ENCODE data around the gene TEX47.

The TEX47 gene

GRCh38 chr7:88760136-88760515 is 35.4 kb downstream of the TEX47 start:
- Mint-ChIP-seq H3K4me1 (peaks cover 10% of the 10 kb centered on the region), H3K27me3 (peaks cover 38% of the 10 kb centered on the region)

DNA sequence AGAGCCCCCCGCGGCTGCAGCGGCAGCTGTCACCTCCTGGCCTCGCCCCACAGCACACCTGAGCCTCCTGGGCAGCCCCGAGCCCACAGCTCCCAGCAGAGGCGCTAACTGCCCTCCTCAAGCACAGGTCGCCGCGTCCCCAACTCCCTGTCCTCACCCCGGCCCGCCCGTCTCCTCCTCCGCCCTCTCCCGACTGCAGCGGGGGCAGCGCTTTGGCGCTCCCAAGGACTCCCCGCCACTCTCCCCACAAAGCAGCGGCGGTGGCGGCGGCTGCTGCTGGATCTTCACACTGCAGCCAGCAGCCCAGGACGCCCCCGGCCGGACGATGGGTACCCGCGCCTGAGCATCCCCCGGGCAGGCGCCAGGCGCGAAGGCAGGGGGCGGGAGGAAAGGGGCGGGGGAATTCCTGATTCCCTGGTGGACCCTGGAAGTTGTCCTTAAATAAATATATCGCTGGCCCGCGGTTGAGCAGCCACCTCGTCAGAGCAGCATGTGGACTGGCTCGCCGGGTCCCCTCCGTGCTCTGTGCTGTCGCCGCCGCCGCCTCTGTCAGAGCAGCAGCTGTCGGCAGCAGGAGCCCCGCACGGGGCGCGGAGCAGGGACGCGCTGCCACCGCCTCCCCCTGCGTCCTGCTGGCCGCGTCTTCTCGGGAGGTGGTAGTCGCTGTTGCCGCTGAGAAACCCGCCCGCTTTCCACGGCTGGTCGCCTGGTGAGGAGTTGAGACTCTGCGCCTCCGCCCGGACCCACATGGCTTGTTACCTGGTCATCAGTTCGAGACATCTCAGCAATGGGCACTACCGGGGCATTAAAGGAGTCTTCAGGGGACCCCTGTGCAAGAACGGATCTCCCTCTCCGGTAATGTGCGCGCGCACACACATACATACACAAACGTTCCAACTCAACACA is 36.1 kb downstream of the TEX47 start, which contains the start of gene ZNF804B:
TSS of gene ZNF804B (plus strand) at position 471 of the 906 bp plus-strand sequence. CDS start at position 748, 277 bp downstream.
- Mint-ChIP-seq H3K27ac (no peak within 1 kb of the TSS), H3K4me1 (peaks cover 10% of the 10 kb centered on the region), H3K9me3 (no peaks in the 10 kb centered on the region), H3K4me3 (peak within 1 kb of the TSS; percentile 54 to 61), H3K27me3 (peaks cover 39% of the 10 kb centered on the region)
- DNase-seq (peak; percentile 4 to 10), ATAC-seq (peak; percentile 72)

More at GRCh38 chr7:88760136-88760515, 35.4 kb downstream of the TEX47 start:
- peak; percentile 43 for ATAC-seq
- Mint-ChIP-seq H3K9me3 (no peaks in the 10 kb centered on the region), H3K27ac (no peak overlapping the region), H3K4me3 (peak overlapping the region; percentile 2 to 48)
- DNase-seq, result no peak

DNA sequence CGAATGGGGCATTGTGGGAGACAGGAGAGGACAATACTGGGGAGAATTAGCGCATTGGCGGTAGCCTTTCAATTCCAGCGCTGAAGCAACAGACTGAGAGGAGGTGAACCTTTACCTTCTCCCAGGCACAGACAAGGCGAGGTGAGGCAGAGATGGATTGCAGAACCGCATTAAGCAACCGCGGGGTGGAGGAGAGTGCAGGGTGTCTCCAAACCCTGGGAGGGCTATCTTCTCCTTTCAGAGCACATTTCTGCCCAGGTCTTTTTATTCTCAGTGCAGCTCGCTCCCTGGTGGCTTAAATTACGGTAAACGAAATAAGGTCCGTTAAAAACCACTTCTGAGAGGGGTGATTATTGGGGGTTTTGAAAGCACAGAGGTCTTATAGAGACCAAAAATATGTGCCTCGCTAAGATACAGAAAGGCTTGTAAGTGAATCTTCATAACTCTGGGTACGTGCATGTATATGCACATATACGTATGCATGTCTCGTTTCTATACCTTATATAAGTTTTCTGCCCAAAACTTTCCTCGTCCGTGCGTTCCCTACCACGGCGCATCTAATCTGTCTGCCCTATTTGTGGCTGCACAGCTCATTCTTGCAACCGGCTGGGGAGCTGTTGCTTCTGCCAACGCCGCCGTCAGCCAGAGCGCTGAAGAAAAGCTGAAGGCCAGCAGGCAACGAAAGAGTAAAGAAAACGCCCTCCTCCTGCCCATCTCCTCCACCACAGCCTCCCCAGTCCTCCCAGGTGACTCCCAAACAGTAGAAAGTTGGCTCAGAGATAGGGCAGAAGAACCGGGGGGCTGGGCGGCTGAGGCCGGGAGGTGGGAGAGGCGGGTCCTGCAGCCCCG is 36.9 kb downstream of the TEX47 start:
- DNase-seq (peak in 1 of 2 donors; percentile 4), ATAC-seq (peak; percentile 19)
- no peaks in the 10 kb centered on the region for H3K9me3 Mint-ChIP-seq
- H3K4me3 Mint-ChIP-seq, result peak overlapping the region; percentile 54 to 61
- peaks cover 47% of the 10 kb centered on the region for H3K27me3 Mint-ChIP-seq
- peaks cover 10% of the 10 kb centered on the region for H3K4me1 Mint-ChIP-seq
- no peak overlapping the region for H3K27ac Mint-ChIP-seq

- no peaks in the 10 kb centered on the region for H3K9me3 Mint-ChIP-seq
- ATAC-seq, result no peak
- no peak for DNase-seq
- peaks cover 50% of the 10 kb centered on the region for H3K27me3 Mint-ChIP-seq
- H3K27ac Mint-ChIP-seq, result no peak overlapping the region
- peaks cover 10% of the 10 kb centered on the region for H3K4me1 Mint-ChIP-seq
- H3K4me3 Mint-ChIP-seq, result no peak overlapping the region
Measured at GRCh38 chr7:88757371-88757770, 38.2 kb downstream of the TEX47 start.

- Mint-ChIP-seq H3K9me3 (no peaks in the 10 kb centered on the region), H3K27ac (no peak overlapping the region), H3K4me1 (peaks cover 10% of the 10 kb centered on the region), H3K27me3 (peaks cover 49% of the 10 kb centered on the region), H3K4me3 (no peak overlapping the region)
- ATAC-seq (no peak), DNase-seq (no peak)
Measured at GRCh38 chr7:88756802-88757201, 38.7 kb downstream of the TEX47 start.

- H3K27me3 Mint-ChIP-seq, result no peaks in the 10 kb centered on the region
- ATAC-seq (no peak), DNase-seq (no peak)
- H3K27ac Mint-ChIP-seq, result no peak overlapping the region
- H3K9me3 Mint-ChIP-seq, result no peaks in the 10 kb centered on the region
- H3K4me3 Mint-ChIP-seq, result no peak overlapping the region
- no peaks in the 10 kb centered on the region for H3K4me1 Mint-ChIP-seq
Measured at GRCh38 chr7:88746126-88746525, 49.4 kb downstream of the TEX47 start.
